Lung (tissue), 12 donors: ENCODE data around the gene ZC3H14. TPM values are rescaled to one million over a fixed set of nuclear protein-coding genes. Genes with fewer than 3 reads are reported as not detected.
A peak's percentile ranks its signal among the peaks of the same experiment; 100 is the strongest.

Experiments used
- ATAC-seq: fragments of 200-7000 bp; cut with Tn5 transposase; one replicate; pipeline ENCODE4 v1.9.1; 2020; ENCODE audit warnings: moderate number of reproducible peaks; ENCODE audit not compliant: insufficient read depth, low FRiP score
- DNase-seq, 3 donors: peaks; one replicate each; pipeline ENCODE4 v3.0.0-alpha.2; 2013 to 2017
- H3K27ac ChIP-seq, 2 donors: one replicate each; pipeline ENCODE4 v1.5.1; 2013; ENCODE audit warnings: mild to moderate bottlenecking in 2 of 2, moderate library complexity in 2 of 2, control low read depth in 1 of 2, inconsistent platforms in 1 of 2, low read depth in 1 of 2, low read length in 1 of 2
- H3K27me3 ChIP-seq, 3 donors: one replicate each; pipeline ENCODE4 v1.5.1; 2013; ENCODE audit warnings: low read length in 2 of 3; ENCODE audit not compliant: control insufficient read depth in 3 of 3, insufficient read depth in 3 of 3
- H3K36me3 ChIP-seq, 4 donors: one replicate each; pipeline ENCODE4 v1.5.1; 2013; ENCODE audit warnings: low read length in 4 of 4, mild to moderate bottlenecking in 1 of 4, moderate library complexity in 1 of 4; ENCODE audit not compliant: control insufficient read depth in 4 of 4, insufficient read depth in 4 of 4
- H3K4me1 ChIP-seq, 5 donors: one replicate each; pipeline ENCODE4 v1.5.1; 2013; ENCODE audit warnings: low read length in 5 of 5, mild to moderate bottlenecking in 2 of 5, moderate library complexity in 1 of 5; ENCODE audit not compliant: control insufficient read depth in 5 of 5, insufficient read depth in 5 of 5
- H3K4me3 ChIP-seq: one replicate; pipeline ENCODE4 v1.5.1; 2013; ENCODE audit warnings: mild to moderate bottlenecking, control low read depth, moderate library complexity
- H3K9ac ChIP-seq, 2 donors: one replicate each; pipeline ENCODE4 v1.5.1; 2013; ENCODE audit warnings: low read length in 2 of 2, control low read depth in 1 of 2; ENCODE audit not compliant: insufficient read depth in 1 of 2
- H3K9me3 ChIP-seq, 4 donors: one replicate each; pipeline ENCODE4 v1.5.1; 2013; ENCODE audit warnings: low read length in 3 of 4, mild to moderate bottlenecking in 1 of 4, moderate library complexity in 1 of 4; ENCODE audit not compliant: control insufficient read depth in 4 of 4, insufficient read depth in 3 of 4
- CTCF ChIP-seq: IDR thresholded peaks from 2 replicates; pipeline ENCODE4 v1.5.1; 2012; ENCODE audit warnings: mild to moderate bottlenecking; ENCODE audit errors: control extremely low read depth, extremely low read depth
- WGBS, 2 donors: extraction: QIAGEN DNeasy Blood & Tissue Kit; methylation state at CpG; one replicate each; pipeline ENCODE4 v1.1.7; 2013; 5-methylcytosine and 5-hydroxymethylcytosine counted together
- polyA plus RNA-seq, 2 donors: library from polyadenylated mRNA; stranded (reverse); fragments of 200-250 nt; gene quantifications; one replicate each; pipeline ENCODE4 v1.2.1, GENCODE V29; 2013
- total RNA-seq, 2 donors: library from RNA; depleted of rRNA in 1 of 2; stranded (reverse); fragments of >200 nt in 1 of 2; gene quantifications; one replicate each; pipeline ENCODE4 v1.2.1, GENCODE V29; 2014 to 2021
- donor health status: control.
- donor health status: control.
- donor health status: Bipolar disorder and iron deficiency.
- donor health status: healthy.
- donor health status: DM: yes; HTN: yes; CAD: no.

The ZC3H14 gene
- total and polyA plus RNA-seq, 4 donors: 21.9 to 79.7 (median 36.3) TPM

GRCh38 chr14:88639221-88639620, 76.4 kb downstream of the ZC3H14 start:
- no peak overlapping the region for H3K9ac ChIP-seq
- no peak overlapping the region for H3K27ac ChIP-seq
- H3K27me3 ChIP-seq: no peaks in the 10 kb centered on the region
- DNase-seq (no peak), ATAC-seq (no peak)
- H3K4me3 ChIP-seq: no peak overlapping the region
- no peaks in the 10 kb centered on the region for H3K36me3 ChIP-seq
- H3K4me1 ChIP-seq: no peaks in the 10 kb centered on the region
- WGBS, 2 donors: 87 to 93% methylated on average over 1 of the region's 1 CpG
- H3K9me3 ChIP-seq: peaks cover 0 to 4% (median 0%) of the 10 kb centered on the region in 4 donors
- no peak for TF ChIP-seq CTCF

GRCh38 chr14:88660056-88660455, 97.2 kb downstream of the ZC3H14 start:
- ATAC-seq (no peak), DNase-seq (no peak)
- Histone ChIP-seq H3K9me3 (no peaks in the 10 kb centered on the region), H3K27ac (no peak overlapping the region), H3K4me3 (no peak overlapping the region), H3K36me3 (no peaks in the 10 kb centered on the region), H3K4me1 (no peaks in the 10 kb centered on the region), H3K9ac (no peak overlapping the region), H3K27me3 (no peaks in the 10 kb centered on the region)
- WGBS, 2 donors: 81% methylated on average over 5 of the region's 5 CpGs
- no peak for TF ChIP-seq CTCF

- H3K27me3 ChIP-seq: no peaks in the 10 kb centered on the region
- H3K9me3 ChIP-seq: no peaks in the 10 kb centered on the region
- peak; percentile 61 for TF ChIP-seq CTCF
- ATAC-seq (no peak), DNase-seq (peak; percentile 61 to 84 (median 76))
- no peak overlapping the region for H3K4me3 ChIP-seq
- 41 to 42% methylated on average over 4 of the region's 4 CpGs for WGBS, 2 donors
- no peaks in the 10 kb centered on the region for H3K36me3 ChIP-seq
- H3K9ac ChIP-seq: no peak overlapping the region
- H3K27ac ChIP-seq: no peak overlapping the region
- H3K4me1 ChIP-seq: peaks cover 0 to 2% (median 0%) of the 10 kb centered on the region in 5 donors
These were observed 104.9 kb downstream of the ZC3H14 start for GRCh38 chr14:88667555-88668273.
